Measurements from ENCODE around the gene TGFBR3. TPM values are rescaled to one million over a fixed set of nuclear protein-coding genes. Genes with fewer than 3 reads are reported as not detected.

The TGFBR3 gene
- total and polyA plus RNA-seq, 2 of the 8 experiments (the other 6 are each of a cell fraction or from before 2014, with no cell fraction given): 2.0 to 6.1 TPM

DNA sequence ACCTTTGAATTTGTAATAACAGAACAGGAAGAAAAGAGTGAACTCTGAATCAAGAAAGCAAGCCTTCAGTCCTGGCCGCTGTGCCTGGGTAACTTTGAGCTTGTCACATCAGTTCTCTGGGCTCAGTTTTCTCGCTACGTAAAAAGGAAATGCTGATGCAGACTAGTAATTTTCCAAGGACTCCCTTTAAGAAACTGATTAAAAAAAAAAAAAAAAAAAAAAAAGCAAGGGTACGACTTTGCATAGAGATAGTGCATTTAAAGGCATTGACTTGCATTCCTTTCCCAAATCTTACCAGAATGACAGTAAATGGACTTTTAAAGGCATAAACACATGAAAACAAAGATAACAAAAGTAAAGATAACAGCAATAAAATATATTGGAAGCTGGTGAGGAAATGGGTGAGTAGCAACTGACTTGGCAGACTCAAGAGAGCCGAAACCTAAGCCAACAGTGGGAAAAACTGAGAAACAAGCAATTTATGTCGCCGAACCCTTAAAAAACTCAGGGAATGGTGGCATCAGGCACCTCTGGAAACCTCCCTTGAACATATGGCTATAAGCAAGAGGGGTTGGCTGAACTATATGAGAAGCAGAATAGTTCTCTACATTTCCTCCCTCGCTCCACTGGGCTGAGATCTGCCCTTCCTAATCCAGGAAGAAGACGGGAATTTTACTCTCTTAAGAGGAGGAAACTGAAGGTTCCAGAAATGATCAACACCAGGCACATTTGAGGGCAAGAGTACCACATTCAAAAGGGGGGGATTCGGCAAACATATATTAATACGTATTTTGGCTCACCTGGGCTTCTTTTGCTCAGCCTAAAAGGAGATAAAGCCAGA is 196.1 kb downstream of the TGFBR3 start (continued):
- TF ChIP-seq, protein P1, sequence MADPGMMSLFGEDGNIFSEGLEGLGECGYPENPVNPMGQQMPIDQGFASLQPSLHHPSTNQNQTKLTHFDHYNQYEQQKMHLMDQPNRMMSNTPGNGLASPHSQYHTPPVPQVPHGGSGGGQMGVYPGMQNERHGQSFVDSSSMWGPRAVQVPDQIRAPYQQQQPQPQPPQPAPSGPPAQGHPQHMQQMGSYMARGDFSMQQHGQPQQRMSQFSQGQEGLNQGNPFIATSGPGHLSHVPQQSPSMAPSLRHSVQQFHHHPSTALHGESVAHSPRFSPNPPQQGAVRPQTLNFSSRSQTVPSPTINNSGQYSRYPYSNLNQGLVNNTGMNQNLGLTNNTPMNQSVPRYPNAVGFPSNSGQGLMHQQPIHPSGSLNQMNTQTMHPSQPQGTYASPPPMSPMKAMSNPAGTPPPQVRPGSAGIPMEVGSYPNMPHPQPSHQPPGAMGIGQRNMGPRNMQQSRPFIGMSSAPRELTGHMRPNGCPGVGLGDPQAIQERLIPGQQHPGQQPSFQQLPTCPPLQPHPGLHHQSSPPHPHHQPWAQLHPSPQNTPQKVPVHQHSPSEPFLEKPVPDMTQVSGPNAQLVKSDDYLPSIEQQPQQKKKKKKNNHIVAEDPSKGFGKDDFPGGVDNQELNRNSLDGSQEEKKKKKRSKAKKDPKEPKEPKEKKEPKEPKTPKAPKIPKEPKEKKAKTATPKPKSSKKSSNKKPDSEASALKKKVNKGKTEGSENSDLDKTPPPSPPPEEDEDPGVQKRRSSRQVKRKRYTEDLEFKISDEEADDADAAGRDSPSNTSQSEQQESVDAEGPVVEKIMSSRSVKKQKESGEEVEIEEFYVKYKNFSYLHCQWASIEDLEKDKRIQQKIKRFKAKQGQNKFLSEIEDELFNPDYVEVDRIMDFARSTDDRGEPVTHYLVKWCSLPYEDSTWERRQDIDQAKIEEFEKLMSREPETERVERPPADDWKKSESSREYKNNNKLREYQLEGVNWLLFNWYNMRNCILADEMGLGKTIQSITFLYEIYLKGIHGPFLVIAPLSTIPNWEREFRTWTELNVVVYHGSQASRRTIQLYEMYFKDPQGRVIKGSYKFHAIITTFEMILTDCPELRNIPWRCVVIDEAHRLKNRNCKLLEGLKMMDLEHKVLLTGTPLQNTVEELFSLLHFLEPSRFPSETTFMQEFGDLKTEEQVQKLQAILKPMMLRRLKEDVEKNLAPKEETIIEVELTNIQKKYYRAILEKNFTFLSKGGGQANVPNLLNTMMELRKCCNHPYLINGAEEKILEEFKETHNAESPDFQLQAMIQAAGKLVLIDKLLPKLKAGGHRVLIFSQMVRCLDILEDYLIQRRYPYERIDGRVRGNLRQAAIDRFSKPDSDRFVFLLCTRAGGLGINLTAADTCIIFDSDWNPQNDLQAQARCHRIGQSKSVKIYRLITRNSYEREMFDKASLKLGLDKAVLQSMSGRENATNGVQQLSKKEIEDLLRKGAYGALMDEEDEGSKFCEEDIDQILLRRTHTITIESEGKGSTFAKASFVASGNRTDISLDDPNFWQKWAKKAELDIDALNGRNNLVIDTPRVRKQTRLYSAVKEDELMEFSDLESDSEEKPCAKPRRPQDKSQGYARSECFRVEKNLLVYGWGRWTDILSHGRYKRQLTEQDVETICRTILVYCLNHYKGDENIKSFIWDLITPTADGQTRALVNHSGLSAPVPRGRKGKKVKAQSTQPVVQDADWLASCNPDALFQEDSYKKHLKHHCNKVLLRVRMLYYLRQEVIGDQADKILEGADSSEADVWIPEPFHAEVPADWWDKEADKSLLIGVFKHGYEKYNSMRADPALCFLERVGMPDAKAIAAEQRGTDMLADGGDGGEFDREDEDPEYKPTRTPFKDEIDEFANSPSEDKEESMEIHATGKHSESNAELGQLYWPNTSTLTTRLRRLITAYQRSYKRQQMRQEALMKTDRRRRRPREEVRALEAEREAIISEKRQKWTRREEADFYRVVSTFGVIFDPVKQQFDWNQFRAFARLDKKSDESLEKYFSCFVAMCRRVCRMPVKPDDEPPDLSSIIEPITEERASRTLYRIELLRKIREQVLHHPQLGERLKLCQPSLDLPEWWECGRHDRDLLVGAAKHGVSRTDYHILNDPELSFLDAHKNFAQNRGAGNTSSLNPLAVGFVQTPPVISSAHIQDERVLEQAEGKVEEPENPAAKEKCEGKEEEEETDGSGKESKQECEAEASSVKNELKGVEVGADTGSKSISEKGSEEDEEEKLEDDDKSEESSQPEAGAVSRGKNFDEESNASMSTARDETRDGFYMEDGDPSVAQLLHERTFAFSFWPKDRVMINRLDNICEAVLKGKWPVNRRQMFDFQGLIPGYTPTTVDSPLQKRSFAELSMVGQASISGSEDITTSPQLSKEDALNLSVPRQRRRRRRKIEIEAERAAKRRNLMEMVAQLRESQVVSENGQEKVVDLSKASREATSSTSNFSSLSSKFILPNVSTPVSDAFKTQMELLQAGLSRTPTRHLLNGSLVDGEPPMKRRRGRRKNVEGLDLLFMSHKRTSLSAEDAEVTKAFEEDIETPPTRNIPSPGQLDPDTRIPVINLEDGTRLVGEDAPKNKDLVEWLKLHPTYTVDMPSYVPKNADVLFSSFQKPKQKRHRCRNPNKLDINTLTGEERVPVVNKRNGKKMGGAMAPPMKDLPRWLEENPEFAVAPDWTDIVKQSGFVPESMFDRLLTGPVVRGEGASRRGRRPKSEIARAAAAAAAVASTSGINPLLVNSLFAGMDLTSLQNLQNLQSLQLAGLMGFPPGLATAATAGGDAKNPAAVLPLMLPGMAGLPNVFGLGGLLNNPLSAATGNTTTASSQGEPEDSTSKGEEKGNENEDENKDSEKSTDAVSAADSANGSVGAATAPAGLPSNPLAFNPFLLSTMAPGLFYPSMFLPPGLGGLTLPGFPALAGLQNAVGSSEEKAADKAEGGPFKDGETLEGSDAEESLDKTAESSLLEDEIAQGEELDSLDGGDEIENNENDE (IDR thresholded peaks at IDR 0.05; ENCODE audit: insufficient replicate concordance, low read length): no peak
- TF ChIP-seq, protein P2, sequence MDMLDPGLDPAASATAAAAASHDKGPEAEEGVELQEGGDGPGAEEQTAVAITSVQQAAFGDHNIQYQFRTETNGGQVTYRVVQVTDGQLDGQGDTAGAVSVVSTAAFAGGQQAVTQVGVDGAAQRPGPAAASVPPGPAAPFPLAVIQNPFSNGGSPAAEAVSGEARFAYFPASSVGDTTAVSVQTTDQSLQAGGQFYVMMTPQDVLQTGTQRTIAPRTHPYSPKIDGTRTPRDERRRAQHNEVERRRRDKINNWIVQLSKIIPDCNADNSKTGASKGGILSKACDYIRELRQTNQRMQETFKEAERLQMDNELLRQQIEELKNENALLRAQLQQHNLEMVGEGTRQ (IDR thresholded peaks at IDR 0.05; ENCODE audit: low read length): no peak
- TF ChIP-seq JUND (IDR thresholded peaks at IDR 0.05; ENCODE audit: low read length) (no peak), NANOG (IDR thresholded peaks at IDR 0.05; ENCODE audit: insufficient read depth, low read depth, low read length, poor library complexity, severe bottlenecking) (no peak), TBP (IDR thresholded peaks at IDR 0.05; ENCODE audit: low read depth, low read length) (no peak), RAD21 (IDR thresholded peaks at IDR 0.05 in 1 of 2, conservative IDR thresholded peaks at IDR 0.05 in 1 of 2; ENCODE audit: low read depth in 2 of 2, low read length in 2 of 2) (no peak), SIRT6 (IDR thresholded peaks at IDR 0.05; ENCODE audit: low read length) (no peak), PHF8 (conservative IDR thresholded peaks at IDR 0.05; ENCODE audit: low read depth, low read length) (no peak)

Measured in H1 (cell line).